A673 (cell line): ENCODE measurements around the gene ELF1. TPM values are rescaled to one million over a fixed set of nuclear protein-coding genes. Genes with fewer than 3 reads are reported as not detected.
"Not testable (repeated sequence)": the region's sequence is repeated elsewhere in the genome, so short reads cannot be mapped to it uniquely, and the experiment has no call there.

ENCODE experiments used
- BruUV-seq: library from RNA; stranded (reverse); fragments of 400-500 nt; replicated peaks from 2 replicates; lab custom pipeline; 2021; lab: Mats Ljungman, UMichigan
- CTCF ChIA-PET: fragments of 300-600 bp; sonication (Branson Sonifier 250); formaldehyde crosslinking; loops from one replicate; lab custom pipeline; 2022; ENCODE audit warnings: antibody characterized with exemption; lab: Charles Lee
- POLR2A ChIA-PET: fragments of 300-600 bp; sonication (Branson Sonifier 250); formaldehyde crosslinking; loops from one replicate; lab custom pipeline; 2022; ENCODE audit warnings: antibody characterized with exemption; ENCODE audit not compliant: low non-redundant PET; lab: Charles Lee
- DNase-seq: peaks from one replicate; pipeline ENCODE4 v3.0.0-alpha.2; 2015; ENCODE audit warnings: low spot score
- H3K27ac ChIP-seq: fragments of 200-600 bp; sonication (generic); 2 replicates; pipeline ENCODE4 v1.5.1; 2016; ENCODE audit warnings: mixed run types, low read depth, mild to moderate bottlenecking, mixed read lengths, antibody characterized with exemption, low read length; ENCODE audit not compliant: poor library complexity, severe bottlenecking
- H3K27me3 ChIP-seq: fragments of 200-600 bp; sonication (generic); replicated peaks from 2 replicates; pipeline ENCODE4 v1.6.1; 2017; ENCODE audit warnings: mixed run types, low read depth, mild to moderate bottlenecking, mixed read lengths, antibody characterized with exemption, low read length; ENCODE audit not compliant: insufficient read depth, poor library complexity
- H3K36me3 ChIP-seq: fragments of 200-600 bp; sonication (generic); 2 replicates; pipeline ENCODE4 v1.6.1; 2016; ENCODE audit warnings: mixed run types, mild to moderate bottlenecking, mixed read lengths, antibody characterized with exemption, low read length; ENCODE audit not compliant: insufficient read depth, poor library complexity, severe bottlenecking
- H3K4me1 ChIP-seq: fragments of 200-600 bp; sonication (generic); 2 replicates; pipeline ENCODE4 v1.6.1; 2017; ENCODE audit warnings: mixed run types, mild to moderate bottlenecking, mixed read lengths, antibody characterized with exemption, low read length; ENCODE audit not compliant: insufficient read depth, poor library complexity, severe bottlenecking
- H3K4me3 ChIP-seq: fragments of 200-600 bp; sonication (generic); 2 replicates; pipeline ENCODE4 v1.5.1; 2016; ENCODE audit warnings: low read depth, mixed run types, mild to moderate bottlenecking, mixed read lengths, low read length; ENCODE audit not compliant: poor library complexity, severe bottlenecking
- H3K9me3 ChIP-seq: fragments of 200-600 bp; sonication (generic); 2 replicates; pipeline ENCODE4 v1.6.1; 2016; ENCODE audit warnings: mixed run types, low read depth, mild to moderate bottlenecking, mixed read lengths, antibody characterized with exemption, low read length; ENCODE audit not compliant: poor library complexity, severe bottlenecking
- CTCF ChIP-seq: fragments of 300-800, 200-600 bp; sonication (generic); conservative IDR thresholded peaks from 2 replicates; pipeline ENCODE4 v1.5.1; 2017; ENCODE audit warnings: low read depth, mild to moderate bottlenecking, antibody characterized with exemption, low read length, moderate library complexity, mixed read lengths
- EZH2 ChIP-seq: fragments of 200-600 bp; sonication (generic); IDR thresholded peaks from 2 replicates; pipeline ENCODE4 v1.6.1; 2017; ENCODE audit warnings: borderline replicate concordance, low read depth, mild to moderate bottlenecking, mixed read lengths, antibody characterized with exemption, low read length; ENCODE audit not compliant: poor library complexity, severe bottlenecking
- intact Hi-C: fragments of 100-400 bp; cut with micrococcal nuclease; formaldehyde crosslinking; loops from one replicate; pipeline ENCODE4 v1.10.0; 2022; ENCODE audit not compliant: unreplicated experiment
- total RNA-seq: library from RNA; stranded (reverse); gene quantifications from 2 replicates; pipeline ENCODE4 v1.2.3, GENCODE V29; 2021

ELF1 gene
- total RNA-seq, 1 experiment from 2014 or later, result 31.5 TPM

GRCh38 chr13:40897053-40897452 is 122.1 kb downstream of the ELF1 start:
- ChIA-PET CTCF (no interaction called here), POLR2A (no interaction called here)

GRCh38 chr13:40895227-40896184 is 123.6 kb downstream of the ELF1 start:
- no peaks in the 10 kb centered on the region for H3K4me1 ChIP-seq
- intact Hi-C loops, result no loop called here
- CTCF ChIA-PET, result no interaction called here
- no TSS peak for BruUV-seq
- H3K27me3 ChIP-seq, result no peaks in the 10 kb centered on the region
- no peaks in the 10 kb centered on the region for H3K9me3 ChIP-seq
- POLR2A ChIA-PET, result no interaction called here
- DNase-seq, result no peak
- H3K27ac ChIP-seq, result no peak overlapping the region
- H3K4me3 ChIP-seq, result no peak overlapping the region
- H3K36me3 ChIP-seq, result no peaks in the 10 kb centered on the region
- no peak for TF ChIP-seq CTCF
- TF ChIP-seq EZH2, result no peak

More at GRCh38 chr13:40897053-40897452, 122.1 kb downstream of the ELF1 start:
- Histone ChIP-seq H3K36me3 (no peaks in the 10 kb centered on the region), H3K4me3 (no peak overlapping the region), H3K27ac (no peak overlapping the region), H3K27me3 (no peaks in the 10 kb centered on the region), H3K4me1 (no peaks in the 10 kb centered on the region), H3K9me3 (no peaks in the 10 kb centered on the region)
- intact Hi-C loops, result no loop called here
- BruUV-seq, result no TSS peak
- no peak for DNase-seq
- no peak for TF ChIP-seq CTCF

GRCh38 chr13:40893573-40893972 is 125.5 kb downstream of the ELF1 start:
- DNase-seq, H3K27me3 ChIP-seq, H3K27ac ChIP-seq, BruUV-seq, H3K4me1 ChIP-seq, CTCF ChIA-PET, POLR2A ChIA-PET, H3K9me3 ChIP-seq, H3K4me3 ChIP-seq, intact Hi-C loops, H3K36me3 ChIP-seq: not testable (repeated sequence)

GRCh38 chr13:40886017-40886416 is 133.1 kb downstream of the ELF1 start:
- DNase-seq, result no peak
- Histone ChIP-seq H3K4me1 (no peaks in the 10 kb centered on the region), H3K9me3 (no peaks in the 10 kb centered on the region), H3K27me3 (no peaks in the 10 kb centered on the region), H3K36me3 (no peaks in the 10 kb centered on the region), H3K4me3 (no peak overlapping the region), H3K27ac (no peak overlapping the region)
- ChIA-PET CTCF (no interaction called here), POLR2A (no interaction called here)
- intact Hi-C loops, result no loop called here
- TF ChIP-seq EZH2 (no peak), CTCF (no peak)
- no TSS peak for BruUV-seq

GRCh38 chr13:40884175-40884574 is 134.9 kb downstream of the ELF1 start:
- DNase-seq, POLR2A ChIA-PET, H3K9me3 ChIP-seq, BruUV-seq, intact Hi-C loops, CTCF ChIA-PET, H3K4me1 ChIP-seq, H3K4me3 ChIP-seq, H3K27me3 ChIP-seq, H3K27ac ChIP-seq, H3K36me3 ChIP-seq: not testable (repeated sequence)
